Measurements from ENCODE around the gene KRTAP9-6.
"Not testable (repeated sequence)": the region's sequence is repeated elsewhere in the genome, so short reads cannot be mapped to it uniquely, and the experiment has no call there.

Gene KRTAP9-6

GRCh38 chr17:41271323-41271722 is 6.1 kb downstream of the KRTAP9-6 start:
- DNase-seq (ENCODE audit: low read depth in 4 of 4, low spot score in 1 of 4) = not testable (repeated sequence)

GRCh38 chr17:41271858-41272257 is 6.7 kb downstream of the KRTAP9-6 start:
- no peak for DNase-seq (ENCODE audit: low read depth in 4 of 4, low spot score in 1 of 4)

GRCh38 chr17:41275648-41276190 is 10.5 kb downstream of the KRTAP9-6 start, which contains the start of gene KRTAP9-7:
TSS of gene KRTAP9-7 (plus strand) at chr17:41275698. CDS start at chr17:41275698, 0 bp downstream.
- DNase-seq (ENCODE audit: low read depth in 4 of 4, low spot score in 1 of 4) = not testable (repeated sequence)

GRCh38 chr17:41278176-41278955 is 13.2 kb downstream of the KRTAP9-6 start:
- DNase-seq (ENCODE audit: low read depth in 4 of 4, low spot score in 1 of 4) = no peak

GRCh38 chr17:41284043-41284442 is 18.9 kb downstream of the KRTAP9-6 start:
- no peak for DNase-seq (ENCODE audit: low read depth in 4 of 4, low spot score in 1 of 4)

GRCh38 chr17:41284546-41284945 is 19.4 kb downstream of the KRTAP9-6 start:
- DNase-seq (ENCODE audit: low read depth in 4 of 4, low spot score in 1 of 4) = no peak

- no peak for DNase-seq (ENCODE audit: low read depth in 4 of 4, low spot score in 1 of 4)
Observed at GRCh38 chr17:41287050-41287449, 21.9 kb downstream of the KRTAP9-6 start.

- no peak for DNase-seq (ENCODE audit: low read depth in 4 of 4, low spot score in 1 of 4)
Observed at GRCh38 chr17:41294016-41294415, 28.8 kb downstream of the KRTAP9-6 start.

GRCh38 chr17:41296846-41297245 is 31.7 kb downstream of the KRTAP9-6 start:
- no peak for DNase-seq (ENCODE audit: low read depth in 4 of 4, low spot score in 1 of 4)

GRCh38 chr17:41298458-41299135 is 33.4 kb downstream of the KRTAP9-6 start:
- DNase-seq (ENCODE audit: low read depth in 4 of 4, low spot score in 1 of 4) = no peak

GRCh38 chr17:41301204-41301790 is 36.1 kb downstream of the KRTAP9-6 start:
- DNase-seq (ENCODE audit: low read depth in 4 of 4, low spot score in 1 of 4) = no peak

GRCh38 chr17:41301916-41302901 is 37.0 kb downstream of the KRTAP9-6 start, which contains the start of gene KRTAP29-1:
TSS of gene KRTAP29-1 (minus strand) at chr17:41302851. CDS start at chr17:41302851, 0 bp downstream.
- no peak for DNase-seq (ENCODE audit: low read depth in 4 of 4, low spot score in 1 of 4)

GRCh38 chr17:41302981-41303380 is 37.8 kb downstream of the KRTAP9-6 start:
- DNase-seq (ENCODE audit: low read depth in 4 of 4, low spot score in 1 of 4) = no peak

- DNase-seq (ENCODE audit: low read depth in 4 of 4, low spot score in 1 of 4) = no peak
Observed at GRCh38 chr17:41304091-41304490, 38.9 kb downstream of the KRTAP9-6 start.

GRCh38 chr17:41307647-41308046 is 42.5 kb downstream of the KRTAP9-6 start:
- no peak for DNase-seq (ENCODE audit: low read depth in 4 of 4, low spot score in 1 of 4)

- peak in 2 of 4 experiments; percentile 10 to 27 for DNase-seq (ENCODE audit: low read depth in 4 of 4, low spot score in 1 of 4)
Observed at GRCh38 chr17:41308251-41308917, 43.2 kb downstream of the KRTAP9-6 start.

- DNase-seq (ENCODE audit: low read depth in 4 of 4, low spot score in 1 of 4) = no peak
Observed at GRCh38 chr17:41308918-41309359, 43.8 kb downstream of the KRTAP9-6 start, which contains the start of gene KRTAP16-1. TSS of gene KRTAP16-1 (minus strand) at chr17:41309309. CDS start at chr17:41309253, 56 bp downstream.

GRCh38 chr17:41311111-41311510 is 45.9 kb downstream of the KRTAP9-6 start:
- no peak for DNase-seq (ENCODE audit: low read depth in 4 of 4, low spot score in 1 of 4)

GRCh38 chr17:41315204-41315794 is 50.1 kb downstream of the KRTAP9-6 start, which contains the start of gene KRTAP17-1:
TSS of gene KRTAP17-1 (minus strand) at chr17:41315710. CDS start at chr17:41315650, 60 bp downstream.
- DNase-seq (ENCODE audit: low read depth in 4 of 4, low spot score in 1 of 4) = no peak

Data from stimulated activated CD4-positive, alpha-beta T cell treated with anti-CD3 and anti-CD28 coated beads, Interleukin-1b, Interleukin-23, amount 100 ng/mL, for 24 hours (primary cell).